CD4-positive, alpha-beta T cell treated with Interleukin-15 for 4 hours (primary cell): ENCODE data around the gene REXO1.
A peak's percentile ranks its signal among the peaks of the same experiment; 100 is the strongest.
"Not testable (repeated sequence)": the region's sequence is repeated elsewhere in the genome, so short reads cannot be mapped to it uniquely, and the experiment has no call there.

Experiments
- DNase-seq: peaks from one replicate; pipeline ENCODE4 v3.0.0-alpha.2; 2020; ENCODE audit warnings: low spot score

Gene REXO1

DNA sequence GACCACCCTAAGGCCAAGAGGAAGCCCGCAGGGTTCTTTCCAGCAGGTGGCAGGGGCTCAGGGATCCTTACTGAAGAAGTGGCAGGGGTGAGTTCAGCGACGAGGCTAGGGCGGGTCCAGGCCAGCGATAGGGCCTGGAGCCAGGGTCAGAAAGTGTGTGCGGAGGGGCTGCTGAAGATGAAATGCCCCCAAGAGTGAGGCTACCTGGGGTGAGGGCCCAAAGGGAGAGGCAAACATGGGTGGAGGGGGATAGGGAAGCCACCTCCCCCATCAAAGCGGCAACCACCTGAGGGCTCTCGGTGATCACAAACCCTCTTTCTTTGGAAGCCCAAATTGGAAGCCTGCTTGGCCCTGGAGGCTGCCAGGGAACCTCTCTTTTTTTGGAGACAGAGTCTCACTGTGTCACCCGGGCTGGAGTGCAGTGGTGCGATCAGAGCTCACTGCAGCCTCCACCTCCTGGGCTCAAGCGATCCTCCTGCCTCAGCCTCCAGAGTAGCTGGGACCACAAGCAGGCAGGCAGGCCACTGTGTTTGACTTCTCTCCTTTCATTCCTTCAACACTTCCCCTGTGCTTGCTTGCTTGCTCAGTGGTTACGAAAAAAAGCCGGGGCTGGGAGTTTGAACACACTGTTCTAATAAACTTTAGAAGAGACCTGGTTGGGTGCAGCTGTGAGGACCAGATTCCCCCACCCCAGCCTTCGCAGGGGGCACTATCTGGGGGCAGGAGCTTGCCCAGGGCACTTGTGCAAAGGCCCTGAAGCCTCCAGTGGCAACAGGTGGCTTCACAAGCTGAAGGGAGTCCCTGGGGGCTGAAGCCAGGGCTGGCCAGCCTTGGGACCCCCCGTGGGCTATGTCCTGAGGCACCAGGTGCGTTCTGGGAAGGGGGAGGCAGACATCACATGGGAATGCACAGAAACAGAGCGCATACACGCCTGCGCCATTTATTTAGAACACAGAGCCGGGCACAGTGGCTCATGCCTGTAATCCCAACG lies 34.8 kb downstream of the REXO1 start:
- no peak for DNase-seq

DNA sequence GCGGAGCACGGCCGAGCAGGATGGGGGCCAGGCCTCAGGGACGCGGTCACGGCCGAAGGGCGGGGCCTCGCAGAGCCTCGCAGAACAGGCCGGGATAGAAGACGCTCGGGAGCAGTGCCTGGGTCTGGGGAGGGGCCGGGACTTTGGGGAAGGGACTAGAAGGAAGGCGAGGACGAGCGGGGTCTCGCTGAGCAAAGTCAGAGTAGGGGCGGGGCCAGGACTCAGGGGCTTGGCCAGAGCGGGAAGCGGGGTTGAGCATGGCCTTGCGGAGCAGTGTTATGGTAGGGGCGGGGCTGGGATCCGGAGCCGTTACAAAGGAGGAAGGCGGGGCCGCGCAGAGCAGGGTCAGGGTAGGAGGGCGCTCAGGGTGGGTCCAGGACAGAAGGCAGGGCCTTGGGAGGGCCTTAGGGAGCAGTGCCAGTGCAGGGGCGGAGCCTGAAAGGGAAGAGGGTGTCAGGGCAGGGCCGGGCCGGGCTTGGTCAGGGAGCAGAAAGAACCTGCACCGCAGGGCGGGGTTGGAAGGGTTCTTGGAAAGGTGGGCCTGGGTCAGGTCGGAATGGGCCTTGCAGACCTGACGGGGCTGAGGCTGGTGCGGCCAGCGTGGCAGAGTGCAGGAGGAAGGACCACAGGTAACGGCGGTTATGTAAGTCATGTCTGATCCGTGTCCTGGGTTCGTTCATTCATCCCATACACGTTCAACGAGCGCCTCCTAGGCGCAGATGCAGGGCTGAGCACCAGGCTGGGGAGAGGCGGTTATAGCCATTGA lies 35.7 kb downstream of the REXO1 start:
- DNase-seq = peak; percentile 89

- peak; percentile 80 for DNase-seq
These were observed 36.3 kb downstream of the REXO1 start, which contains the start of gene ATP8B3 for GRCh38 chr19:1811942-1812425. TSS of gene ATP8B3 (minus strand) at chr19:1812276. CDS start at chr19:1811736, 540 bp downstream.

- DNase-seq = peak; percentile 55
These were observed 36.8 kb downstream of the REXO1 start for GRCh38 chr19:1811472-1811894.

DNA sequence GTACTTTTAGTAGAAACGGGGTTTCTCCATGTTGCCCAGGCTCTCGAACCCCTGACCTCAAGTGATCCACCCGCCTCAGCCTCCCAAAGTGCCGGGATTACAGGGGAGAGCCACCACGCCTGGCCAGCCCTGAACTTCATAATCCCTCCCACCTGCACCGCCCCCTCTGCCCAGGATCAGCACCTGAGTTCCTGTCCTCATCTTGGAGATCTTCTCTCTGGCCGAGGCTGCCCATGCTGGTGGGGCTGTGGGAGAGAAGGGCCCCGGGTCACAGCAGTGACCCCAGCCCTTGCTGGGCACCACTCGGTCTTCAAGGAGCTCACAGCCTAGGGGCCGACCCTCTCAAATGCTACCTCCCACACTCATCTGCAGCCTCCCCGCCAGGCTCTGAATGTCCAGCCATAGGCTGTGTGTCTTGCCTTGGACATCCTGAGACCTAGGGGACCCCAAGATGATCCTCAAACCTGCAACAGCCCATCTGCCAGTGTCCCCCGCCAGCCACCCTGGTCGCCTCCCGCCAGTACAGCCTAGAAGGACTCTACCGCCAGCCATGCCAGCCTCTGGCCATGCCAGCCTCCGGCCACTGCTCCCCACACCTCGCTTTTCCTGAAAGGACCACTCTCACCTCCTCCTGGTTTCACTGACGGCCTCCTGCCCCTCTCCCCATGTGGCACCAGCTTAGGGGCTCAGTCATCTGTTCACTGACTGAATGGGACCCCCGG lies 37.7 kb downstream of the REXO1 start:
- DNase-seq = no peak

- DNase-seq = no peak
These were observed 38.6 kb downstream of the REXO1 start for GRCh38 chr19:1809678-1810077.

GRCh38 chr19:1808395-1808731 lies 39.9 kb downstream of the REXO1 start:
- DNase-seq = no peak

GRCh38 chr19:1807695-1808394 lies 40.4 kb downstream of the REXO1 start:
- DNase-seq = no peak

DNA sequence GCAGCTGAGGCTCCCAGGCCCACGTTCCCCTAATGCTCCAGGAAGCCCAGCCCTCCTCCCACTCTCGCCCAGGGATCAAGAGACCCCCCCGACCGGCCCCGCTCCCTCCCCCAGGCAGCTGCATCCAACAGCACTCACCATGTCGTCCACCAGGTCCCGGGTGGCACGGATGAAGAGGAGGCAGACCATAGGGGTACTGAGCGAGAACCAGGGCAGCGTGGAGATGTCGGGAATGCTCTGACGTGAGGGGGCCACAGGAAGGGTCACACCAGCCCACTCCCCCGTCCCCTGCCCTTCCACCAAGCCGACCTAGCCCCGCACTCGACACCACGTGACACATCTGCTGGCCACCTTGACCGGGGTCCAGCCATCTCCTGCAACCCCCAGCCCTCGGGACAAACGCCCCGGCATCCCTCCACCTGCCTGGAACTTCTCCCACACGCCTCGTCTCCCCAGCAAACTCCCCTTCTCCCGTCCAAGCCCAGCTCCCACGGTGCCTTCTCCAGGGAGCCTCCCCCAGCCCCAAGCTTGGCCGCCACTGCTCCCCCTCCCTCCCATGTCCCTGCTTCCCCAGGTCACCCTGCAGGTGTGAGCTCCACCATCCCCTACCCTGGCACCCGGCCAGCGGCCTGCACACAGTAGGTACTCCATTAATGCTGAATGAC lies 41.1 kb downstream of the REXO1 start:
- DNase-seq = no peak

GRCh38 chr19:1806184-1807029 lies 41.9 kb downstream of the REXO1 start:
- DNase-seq = no peak

- no peak for DNase-seq
These were observed 42.7 kb downstream of the REXO1 start for GRCh38 chr19:1805401-1806183.

DNA sequence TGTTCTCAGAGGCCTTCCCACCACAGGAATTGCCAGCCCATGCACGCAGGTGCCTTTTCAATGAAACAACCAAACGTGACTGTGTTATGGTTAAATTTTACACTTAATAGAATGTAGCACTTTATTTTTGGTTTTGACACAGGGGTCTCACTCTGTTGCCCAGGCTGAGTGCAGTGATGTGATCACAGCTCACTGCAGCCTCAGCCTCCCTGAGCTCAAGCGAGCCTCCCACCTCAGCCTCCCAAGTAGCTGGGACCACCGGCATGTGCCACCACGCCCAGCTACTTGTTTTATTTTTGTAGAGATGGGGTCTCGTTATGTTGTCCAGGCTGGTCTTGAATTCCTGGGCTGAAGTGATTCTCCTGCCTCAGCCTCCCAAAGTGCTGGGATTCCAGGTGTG lies 43.4 kb downstream of the REXO1 start:
- DNase-seq = no peak

GRCh38 chr19:1799695-1800342 lies 48.5 kb downstream of the REXO1 start:
- DNase-seq = no peak

DNA sequence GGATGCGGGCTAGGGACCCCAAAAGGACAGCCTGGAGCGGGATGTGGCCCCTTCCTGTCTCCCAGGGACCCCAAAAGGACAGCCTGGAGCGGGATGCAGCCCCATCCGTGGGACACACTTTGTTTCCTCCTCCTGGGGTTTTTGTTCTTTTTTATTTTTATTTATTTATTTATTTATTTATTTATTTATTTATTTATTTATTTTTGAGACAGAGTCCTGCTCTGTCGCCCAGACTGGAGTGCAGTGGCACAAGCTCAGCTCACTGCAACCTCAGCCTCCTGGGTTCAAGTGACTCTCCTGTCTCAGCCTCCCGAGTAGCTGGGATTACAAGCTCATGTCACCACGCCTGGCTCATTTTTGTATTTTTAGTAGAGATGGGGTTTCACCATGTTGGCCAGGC lies 51.0 kb downstream of the REXO1 start:
- not testable (repeated sequence) for DNase-seq

GRCh38 chr19:1796395-1797142 lies 51.7 kb downstream of the REXO1 start:
- DNase-seq = no peak

DNA sequence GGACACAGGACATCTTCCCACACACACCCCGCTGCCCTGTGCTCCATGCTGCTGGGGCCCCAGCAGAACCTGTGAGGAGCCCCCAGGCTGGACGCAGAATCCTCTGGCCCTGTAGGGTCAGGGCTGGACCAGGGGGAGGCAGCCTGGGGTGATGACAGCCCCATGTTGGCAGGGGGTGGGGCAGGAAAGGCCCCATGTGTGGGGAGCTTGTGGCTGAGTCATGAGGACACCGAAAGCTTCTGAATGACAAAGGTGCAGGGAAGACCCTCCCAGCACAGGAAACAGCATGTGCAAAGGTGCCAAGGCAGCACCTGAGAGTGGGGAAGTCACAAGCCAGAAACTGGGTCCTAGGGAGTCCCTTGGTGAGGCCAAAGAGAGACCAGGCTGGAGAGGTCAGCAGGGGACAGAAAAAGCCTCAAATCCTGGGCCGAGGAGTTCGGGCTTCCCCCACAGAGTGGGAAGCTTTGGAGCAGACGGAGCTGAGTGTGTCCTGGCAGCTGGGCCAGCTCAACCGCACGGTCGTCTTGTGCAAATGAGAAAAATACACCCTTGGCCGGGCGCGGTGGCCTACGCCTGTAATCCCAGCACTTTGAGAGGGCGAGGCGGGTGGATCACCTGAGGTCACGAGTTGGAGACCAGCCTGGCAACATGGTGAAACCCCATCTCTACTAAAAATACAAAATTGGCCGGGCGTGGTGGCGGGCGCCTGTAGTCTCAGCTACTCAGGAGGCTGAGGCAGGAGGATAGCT lies 53.7 kb downstream of the REXO1 start:
- DNase-seq = no peak

DNA sequence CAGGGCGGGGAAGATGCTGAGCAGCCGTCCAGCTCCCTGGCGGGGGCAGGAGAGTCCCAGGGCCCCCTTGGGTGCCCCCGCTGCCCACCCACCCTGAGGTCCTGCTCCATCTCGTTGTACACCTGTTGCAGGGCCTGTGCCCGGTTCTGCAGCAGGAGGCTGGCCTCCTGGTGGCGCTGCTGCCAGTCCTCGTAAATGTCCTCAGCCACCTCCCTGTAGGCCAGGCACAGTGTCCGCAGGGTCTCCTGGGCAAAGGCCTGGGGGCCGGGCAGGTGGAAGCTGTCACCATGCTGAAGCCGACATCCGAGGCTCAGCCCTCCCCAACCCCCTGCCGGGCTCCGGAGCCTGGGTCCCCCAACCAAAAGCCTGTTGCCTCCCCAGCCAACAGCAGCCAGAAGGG lies 56.4 kb downstream of the REXO1 start:
- no peak for DNase-seq
